ENCODE measurements around the gene CNFN. TPM values are rescaled to one million over a fixed set of nuclear protein-coding genes. Genes with fewer than 3 reads are reported as not detected.

Gene CNFN
- total and polyA plus RNA-seq, 2 experiments from 2014 or later: 6.7 to 54.5 TPM

- TF ChIP-seq, protein P1, sequence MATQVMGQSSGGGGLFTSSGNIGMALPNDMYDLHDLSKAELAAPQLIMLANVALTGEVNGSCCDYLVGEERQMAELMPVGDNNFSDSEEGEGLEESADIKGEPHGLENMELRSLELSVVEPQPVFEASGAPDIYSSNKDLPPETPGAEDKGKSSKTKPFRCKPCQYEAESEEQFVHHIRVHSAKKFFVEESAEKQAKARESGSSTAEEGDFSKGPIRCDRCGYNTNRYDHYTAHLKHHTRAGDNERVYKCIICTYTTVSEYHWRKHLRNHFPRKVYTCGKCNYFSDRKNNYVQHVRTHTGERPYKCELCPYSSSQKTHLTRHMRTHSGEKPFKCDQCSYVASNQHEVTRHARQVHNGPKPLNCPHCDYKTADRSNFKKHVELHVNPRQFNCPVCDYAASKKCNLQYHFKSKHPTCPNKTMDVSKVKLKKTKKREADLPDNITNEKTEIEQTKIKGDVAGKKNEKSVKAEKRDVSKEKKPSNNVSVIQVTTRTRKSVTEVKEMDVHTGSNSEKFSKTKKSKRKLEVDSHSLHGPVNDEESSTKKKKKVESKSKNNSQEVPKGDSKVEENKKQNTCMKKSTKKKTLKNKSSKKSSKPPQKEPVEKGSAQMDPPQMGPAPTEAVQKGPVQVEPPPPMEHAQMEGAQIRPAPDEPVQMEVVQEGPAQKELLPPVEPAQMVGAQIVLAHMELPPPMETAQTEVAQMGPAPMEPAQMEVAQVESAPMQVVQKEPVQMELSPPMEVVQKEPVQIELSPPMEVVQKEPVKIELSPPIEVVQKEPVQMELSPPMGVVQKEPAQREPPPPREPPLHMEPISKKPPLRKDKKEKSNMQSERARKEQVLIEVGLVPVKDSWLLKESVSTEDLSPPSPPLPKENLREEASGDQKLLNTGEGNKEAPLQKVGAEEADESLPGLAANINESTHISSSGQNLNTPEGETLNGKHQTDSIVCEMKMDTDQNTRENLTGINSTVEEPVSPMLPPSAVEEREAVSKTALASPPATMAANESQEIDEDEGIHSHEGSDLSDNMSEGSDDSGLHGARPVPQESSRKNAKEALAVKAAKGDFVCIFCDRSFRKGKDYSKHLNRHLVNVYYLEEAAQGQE (IDR thresholded peaks at IDR 0.05; ENCODE audit: unreplicated experiment): no peak
- no peak for TF ChIP-seq POLR2AphosphoS5 (IDR thresholded peaks at IDR 0.05; ENCODE audit: low read depth)
- no peak for TF ChIP-seq CREB1 (CRISPR knock-in tag; IDR thresholded peaks at IDR 0.05; ENCODE audit: low read depth)
- TF ChIP-seq ETS1 (IDR thresholded peaks at IDR 0.05): no peak
Observed at GRCh38 chr19:42357290-42357689, 32.8 kb downstream of the CNFN start (continued).

- ATAC-seq (no peak), DNase-seq (ENCODE audit: low spot score) (no peak)
- no peaks in the 10 kb centered on the region; the same call in 1 of the 2 replicates for H3K4me1 ChIP-seq (ENCODE audit: insufficient read depth)
- no peak overlapping the region for H3K27ac ChIP-seq (ENCODE audit: low read depth)
- peaks cover 13% of the 10 kb centered on the region for H3K27me3 Mint-ChIP-seq (ENCODE audit: insufficient read depth, low read depth, poor library complexity)
- H3F3A ChIP-seq (replicated peaks; ENCODE audit: low read depth): no peaks in the 10 kb centered on the region
- peaks cover 3% of the 10 kb centered on the region; the same call in 2 of the 3 replicates for H3K9me3 Mint-ChIP-seq
- H3K79me2 ChIP-seq (replicated peaks; ENCODE audit: insufficient read depth): no peaks in the 10 kb centered on the region
- H2AFZ ChIP-seq: no peak overlapping the region
- no peaks in the 10 kb centered on the region for H4K20me1 ChIP-seq (replicated peaks; ENCODE audit: insufficient read depth)
- no peak overlapping the region for H3K4me2 ChIP-seq
- H3K27ac Mint-ChIP-seq: no peak overlapping the region
- H3K27me3 ChIP-seq (ENCODE audit: insufficient read depth): no peaks in the 10 kb centered on the region
- peaks cover 21% of the 10 kb centered on the region for H3K4me1 Mint-ChIP-seq
- peaks cover 21% of the 10 kb centered on the region for H3K36me3 Mint-ChIP-seq (ENCODE audit: low read depth)
- H3K9me2 ChIP-seq (ENCODE audit: insufficient read depth): no peaks in the 10 kb centered on the region
- H3K4me3 ChIP-seq: no peak overlapping the region
- no peak overlapping the region for H3K4me3 Mint-ChIP-seq
- no peaks in the 10 kb centered on the region for H3K36me3 ChIP-seq (ENCODE audit: insufficient read depth)
- TF ChIP-seq STAT1 (IDR thresholded peaks at IDR 0.05; ENCODE audit: unreplicated experiment) (no peak), POLR2AphosphoS5 (IDR thresholded peaks at IDR 0.05; ENCODE audit: low read depth) (no peak), JUNB (IDR thresholded peaks at IDR 0.05; ENCODE audit: unreplicated experiment) (no peak), CTCF (conservative IDR thresholded peaks at IDR 0.05; ENCODE audit: low read depth in 2 of 2) (no peak), ETS1 (IDR thresholded peaks at IDR 0.05) (no peak), ZNF331 (CRISPR knock-in tag; IDR thresholded peaks at IDR 0.05; ENCODE audit: low read depth) (no peak), EZH2phosphoT487 (IDR thresholded peaks at IDR 0.05; ENCODE audit: unreplicated experiment) (no peak), NANOG (IDR thresholded peaks at IDR 0.05; ENCODE audit: borderline replicate concordance) (no peak), EZH2 (IDR thresholded peaks at IDR 0.05; ENCODE audit: low read depth, unreplicated experiment) (no peak)
- TF ChIP-seq, protein P2, sequence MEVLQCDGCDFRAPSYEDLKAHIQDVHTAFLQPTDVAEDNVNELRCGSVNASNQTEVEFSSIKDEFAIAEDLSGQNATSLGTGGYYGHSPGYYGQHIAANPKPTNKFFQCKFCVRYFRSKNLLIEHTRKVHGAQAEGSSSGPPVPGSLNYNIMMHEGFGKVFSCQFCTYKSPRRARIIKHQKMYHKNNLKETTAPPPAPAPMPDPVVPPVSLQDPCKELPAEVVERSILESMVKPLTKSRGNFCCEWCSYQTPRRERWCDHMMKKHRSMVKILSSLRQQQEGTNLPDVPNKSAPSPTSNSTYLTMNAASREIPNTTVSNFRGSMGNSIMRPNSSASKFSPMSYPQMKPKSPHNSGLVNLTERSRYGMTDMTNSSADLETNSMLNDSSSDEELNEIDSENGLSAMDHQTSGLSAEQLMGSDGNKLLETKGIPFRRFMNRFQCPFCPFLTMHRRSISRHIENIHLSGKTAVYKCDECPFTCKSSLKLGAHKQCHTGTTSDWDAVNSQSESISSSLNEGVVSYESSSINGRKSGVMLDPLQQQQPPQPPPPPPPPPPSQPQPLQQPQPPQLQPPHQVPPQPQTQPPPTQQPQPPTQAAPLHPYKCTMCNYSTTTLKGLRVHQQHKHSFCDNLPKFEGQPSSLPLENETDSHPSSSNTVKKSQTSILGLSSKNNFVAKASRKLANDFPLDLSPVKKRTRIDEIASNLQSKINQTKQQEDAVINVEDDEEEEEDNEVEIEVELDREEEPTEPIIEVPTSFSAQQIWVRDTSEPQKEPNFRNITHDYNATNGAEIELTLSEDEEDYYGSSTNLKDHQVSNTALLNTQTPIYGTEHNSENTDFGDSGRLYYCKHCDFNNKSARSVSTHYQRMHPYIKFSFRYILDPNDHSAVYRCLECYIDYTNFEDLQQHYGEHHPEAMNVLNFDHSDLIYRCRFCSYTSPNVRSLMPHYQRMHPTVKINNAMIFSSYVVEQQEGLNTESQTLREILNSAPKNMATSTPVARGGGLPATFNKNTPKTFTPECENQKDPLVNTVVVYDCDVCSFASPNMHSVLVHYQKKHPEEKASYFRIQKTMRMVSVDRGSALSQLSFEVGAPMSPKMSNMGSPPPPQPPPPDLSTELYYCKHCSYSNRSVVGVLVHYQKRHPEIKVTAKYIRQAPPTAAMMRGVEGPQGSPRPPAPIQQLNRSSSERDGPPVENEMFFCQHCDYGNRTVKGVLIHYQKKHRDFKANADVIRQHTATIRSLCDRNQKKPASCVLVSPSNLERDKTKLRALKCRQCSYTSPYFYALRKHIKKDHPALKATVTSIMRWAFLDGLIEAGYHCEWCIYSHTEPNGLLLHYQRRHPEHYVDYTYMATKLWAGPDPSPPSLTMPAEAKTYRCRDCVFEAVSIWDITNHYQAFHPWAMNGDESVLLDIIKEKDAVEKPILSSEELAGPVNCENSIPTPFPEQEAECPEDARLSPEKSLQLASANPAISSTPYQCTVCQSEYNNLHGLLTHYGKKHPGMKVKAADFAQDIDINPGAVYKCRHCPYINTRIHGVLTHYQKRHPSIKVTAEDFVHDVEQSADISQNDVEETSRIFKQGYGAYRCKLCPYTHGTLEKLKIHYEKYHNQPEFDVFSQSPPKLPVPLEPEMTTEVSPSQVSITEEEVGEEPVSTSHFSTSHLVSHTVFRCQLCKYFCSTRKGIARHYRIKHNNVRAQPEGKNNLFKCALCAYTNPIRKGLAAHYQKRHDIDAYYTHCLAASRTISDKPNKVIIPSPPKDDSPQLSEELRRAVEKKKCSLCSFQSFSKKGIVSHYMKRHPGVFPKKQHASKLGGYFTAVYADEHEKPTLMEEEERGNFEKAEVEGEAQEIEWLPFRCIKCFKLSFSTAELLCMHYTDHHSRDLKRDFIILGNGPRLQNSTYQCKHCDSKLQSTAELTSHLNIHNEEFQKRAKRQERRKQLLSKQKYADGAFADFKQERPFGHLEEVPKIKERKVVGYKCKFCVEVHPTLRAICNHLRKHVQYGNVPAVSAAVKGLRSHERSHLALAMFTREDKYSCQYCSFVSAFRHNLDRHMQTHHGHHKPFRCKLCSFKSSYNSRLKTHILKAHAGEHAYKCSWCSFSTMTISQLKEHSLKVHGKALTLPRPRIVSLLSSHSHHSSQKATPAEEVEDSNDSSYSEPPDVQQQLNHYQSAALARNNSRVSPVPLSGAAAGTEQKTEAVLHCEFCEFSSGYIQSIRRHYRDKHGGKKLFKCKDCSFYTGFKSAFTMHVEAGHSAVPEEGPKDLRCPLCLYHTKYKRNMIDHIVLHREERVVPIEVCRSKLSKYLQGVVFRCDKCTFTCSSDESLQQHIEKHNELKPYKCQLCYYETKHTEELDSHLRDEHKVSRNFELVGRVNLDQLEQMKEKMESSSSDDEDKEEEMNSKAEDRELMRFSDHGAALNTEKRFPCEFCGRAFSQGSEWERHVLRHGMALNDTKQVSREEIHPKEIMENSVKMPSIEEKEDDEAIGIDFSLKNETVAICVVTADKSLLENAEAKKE (CRISPR knock-in tag; IDR thresholded peaks at IDR 0.05): no peak
Observed at GRCh38 chr19:42356686-42357085, 33.4 kb downstream of the CNFN start.
